Measurements from ENCODE around the gene GFRA1.

DNA sequence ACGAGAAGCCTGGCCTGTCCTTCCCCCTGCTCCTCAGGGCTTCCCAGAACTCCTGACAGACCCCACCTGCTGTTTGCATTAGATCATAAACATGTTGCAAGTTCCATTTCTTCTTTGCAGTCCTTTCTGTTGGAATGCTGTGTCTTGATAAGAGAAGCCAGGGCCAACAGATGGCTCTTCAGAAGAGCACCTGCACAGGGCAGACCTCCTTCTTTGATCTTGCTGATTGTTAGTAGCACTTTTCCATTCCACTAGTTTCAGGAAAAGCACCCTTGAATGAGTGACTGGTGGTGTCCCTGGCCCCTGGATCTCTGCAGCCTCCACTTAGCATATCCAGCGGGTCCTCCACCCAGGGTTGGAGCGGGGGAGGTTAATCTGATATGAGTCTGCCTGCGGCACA lies 243.2 kb downstream of the GFRA1 start:
- TF ChIP-seq CTCF (IDR thresholded peaks at IDR 0.05) (no peak), EZH2phosphoT487 (IDR thresholded peaks at IDR 0.05) (no peak), EZH2 (IDR thresholded peaks at IDR 0.05) (no peak)
